Neural cell (in vitro differentiated cells): ENCODE measurements around the gene BLOC1S1.

ENCODE experiments used
- EP300 ChIP-seq: fragments of 450-650 bp; conservative IDR thresholded peaks from 2 replicates; pipeline ENCODE4 v1.6.1; 2014; ENCODE audit warnings: antibody characterized with exemption, mild to moderate bottlenecking, moderate library complexity; ENCODE audit not compliant: poor library complexity, severe bottlenecking
- EZH2 ChIP-seq: fragments of 200-600, 300-800 bp; shearing (Covaris generic), sonication (generic); IDR thresholded peaks from 2 replicates; pipeline ENCODE4 v1.6.1; 2014; ENCODE audit warnings: antibody characterized with exemption, low read length, borderline replicate concordance, mild to moderate bottlenecking; ENCODE audit not compliant: insufficient read depth, poor library complexity, severe bottlenecking
- MXI1 ChIP-seq: fragments of 450-650 bp; conservative IDR thresholded peaks from 2 replicates; pipeline ENCODE4 v1.6.1; 2014; ENCODE audit warnings: antibody characterized with exemption, mild to moderate bottlenecking; ENCODE audit not compliant: poor library complexity, severe bottlenecking
- RAD21 ChIP-seq: fragments of 450-650 bp; conservative IDR thresholded peaks from 2 replicates; pipeline ENCODE4 v1.6.1; 2014; ENCODE audit warnings: antibody characterized with exemption, mild to moderate bottlenecking, moderate library complexity
- SMC3 ChIP-seq: fragments of 450-650 bp; conservative IDR thresholded peaks from 2 replicates; pipeline ENCODE4 v1.6.1; 2014; ENCODE audit warnings: antibody characterized with exemption, mild to moderate bottlenecking, moderate library complexity; ENCODE audit not compliant: poor library complexity
- TF ChIP-seq, protein P1 (sequence below): fragments of 450-650 bp; IDR thresholded peaks from 2 replicates; pipeline ENCODE4 v1.5.1; 2014; ENCODE audit warnings: antibody characterized with exemption, mild to moderate bottlenecking, moderate library complexity; ENCODE audit not compliant: poor library complexity, severe bottlenecking

DNA sequence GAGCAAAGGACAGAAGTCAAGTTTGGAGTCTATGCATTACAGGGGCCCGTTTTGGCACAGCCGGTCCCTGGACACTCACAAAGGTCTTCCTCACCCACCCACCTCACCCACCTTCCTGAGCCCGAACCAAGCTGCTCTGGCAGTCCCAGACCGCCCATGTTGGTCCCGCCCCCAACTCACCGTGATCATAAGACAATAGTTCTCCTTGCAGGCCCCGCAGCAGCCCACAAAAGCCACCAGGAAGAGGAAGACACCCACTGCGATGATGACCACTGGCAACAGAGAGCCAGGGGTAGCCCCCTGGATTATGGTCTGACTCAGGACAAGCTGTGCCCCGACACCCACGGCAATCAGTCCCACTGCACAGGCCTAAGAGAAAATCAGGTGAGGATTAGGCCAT is 11.1 kb downstream of the BLOC1S1 start:
- TF ChIP-seq, protein P1, sequence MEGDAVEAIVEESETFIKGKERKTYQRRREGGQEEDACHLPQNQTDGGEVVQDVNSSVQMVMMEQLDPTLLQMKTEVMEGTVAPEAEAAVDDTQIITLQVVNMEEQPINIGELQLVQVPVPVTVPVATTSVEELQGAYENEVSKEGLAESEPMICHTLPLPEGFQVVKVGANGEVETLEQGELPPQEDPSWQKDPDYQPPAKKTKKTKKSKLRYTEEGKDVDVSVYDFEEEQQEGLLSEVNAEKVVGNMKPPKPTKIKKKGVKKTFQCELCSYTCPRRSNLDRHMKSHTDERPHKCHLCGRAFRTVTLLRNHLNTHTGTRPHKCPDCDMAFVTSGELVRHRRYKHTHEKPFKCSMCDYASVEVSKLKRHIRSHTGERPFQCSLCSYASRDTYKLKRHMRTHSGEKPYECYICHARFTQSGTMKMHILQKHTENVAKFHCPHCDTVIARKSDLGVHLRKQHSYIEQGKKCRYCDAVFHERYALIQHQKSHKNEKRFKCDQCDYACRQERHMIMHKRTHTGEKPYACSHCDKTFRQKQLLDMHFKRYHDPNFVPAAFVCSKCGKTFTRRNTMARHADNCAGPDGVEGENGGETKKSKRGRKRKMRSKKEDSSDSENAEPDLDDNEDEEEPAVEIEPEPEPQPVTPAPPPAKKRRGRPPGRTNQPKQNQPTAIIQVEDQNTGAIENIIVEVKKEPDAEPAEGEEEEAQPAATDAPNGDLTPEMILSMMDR: no peak
- TF ChIP-seq EZH2: no peak
- TF ChIP-seq EP300: no peak
- no peak for TF ChIP-seq MXI1
- no peak for TF ChIP-seq RAD21
- no peak for TF ChIP-seq SMC3
